ENCODE data around the gene LAX1. TPM values are rescaled to one million over a fixed set of nuclear protein-coding genes. Genes with fewer than 3 reads are reported as not detected.

LAX1 gene
- total and polyA plus RNA-seq, 2 of the 4 experiments (the other 2 are of a cell fraction): 0.03 TPM; not detected in 1

GRCh38 chr1:203795441-203796235 lies 30.7 kb downstream of the LAX1 start, which contains the start of the genes ZBED6 and ZC3H11A (continued):
- TF ChIP-seq USF2 (IDR thresholded peaks at IDR 0.05; ENCODE audit: low read depth, low read length): peak; percentile 99

- in situ Hi-C loops (cut with MboI; ENCODE audit: low sequenced_read_pairs) (no loop called here), intact Hi-C loops (cut with micrococcal nuclease) (loop anchor here (5.0 kb wide), 1 partner anchor 239 kb away; no protein-coding TSS in a partner anchor), dilution Hi-C loops (cut with HindIII; ENCODE audit: low sequenced_read_pairs, unreplicated experiment) (no loop called here)
- Histone ChIP-seq H3K9me3 (ENCODE audit: control insufficient read depth, insufficient read depth, low read length) (peaks cover 2% of the 10 kb centered on the region; the same call in 1 of the 2 replicates), H3K18ac (ENCODE audit: low read depth, low read length) (peak overlapping the region; percentile 72), H4K5ac (ENCODE audit: low read depth, low read length) (peak overlapping the region; percentile 24), H2AK9ac (replicated peaks; ENCODE audit: low read depth, low read length, poor library complexity) (peak overlapping the region; percentile 89), H3K36me3 (ENCODE audit: control insufficient read depth, insufficient read depth, low read length) (peaks cover 14% of the 10 kb centered on the region), H2BK20ac (ENCODE audit: low read depth, low read length) (peak overlapping the region; percentile 46; the same call in 1 of the 2 replicates), H3K27ac (ENCODE audit: insufficient read depth, low read length) (peak overlapping the region; percentile 81), H4K8ac (ENCODE audit: low read depth in 2 of 2, low read length in 2 of 2) (peak overlapping the region; percentile 35 to 86; a peak in 3 of 4 replicates), H2AFZ (replicated peaks; ENCODE audit: low read length, poor library complexity) (peak overlapping the region; percentile 72), H3K9ac (ENCODE audit: low read depth, low read length) (peak overlapping the region; percentile 85), H3K79me1 (ENCODE audit: low read depth in 1 of 2, low read length in 2 of 2) (peaks cover 10 to 44% of the 10 kb centered on the region in 2 experiments; a peak in 3 of 4 replicates), H2BK5ac (ENCODE audit: low read depth, low read length, poor library complexity, severe bottlenecking) (peak overlapping the region; percentile 83), H3K4me3 (ENCODE audit: insufficient read depth, low read depth, low read length) (peak overlapping the region; percentile 86), H4K91ac (ENCODE audit: insufficient read depth, low read depth, low read length) (peak overlapping the region; percentile 93), H4K20me1 (ENCODE audit: insufficient read depth, low read length) (peaks cover 47% of the 10 kb centered on the region), H3K4ac (ENCODE audit: low read depth, low read length) (peak overlapping the region; percentile 95), H3K14ac (replicated peaks; ENCODE audit: low read depth, low read length) (peak overlapping the region; percentile 100), H3K23ac (ENCODE audit: low read depth, low read length) (peak overlapping the region; percentile 91), H3K56ac (ENCODE audit: extremely low read depth, insufficient read depth, low read length) (peak overlapping the region; percentile 93), H2BK120ac (ENCODE audit: low read depth, low read length) (peak overlapping the region; percentile 87), H2BK15ac (ENCODE audit: low read depth, low read length) (no peak overlapping the region), H3K9me1 (ENCODE audit: insufficient read depth, low read length) (peaks cover 10% of the 10 kb centered on the region), H3K27me3 (ENCODE audit: control insufficient read depth, insufficient read depth, low read length) (no peaks in the 10 kb centered on the region), H3K4me1 (ENCODE audit: control insufficient read depth, insufficient read depth, low read length) (peaks cover 12% of the 10 kb centered on the region), H3K4me2 (ENCODE audit: low read depth, low read length) (peak overlapping the region; percentile 91), H2AK5ac (ENCODE audit: low read depth, low read length) (peak overlapping the region; percentile 92)
- WGBS, 2 experiments (ENCODE audit: extremely low coverage in 2 of 2, insufficient read length in 1 of 2): 0% methylated on average over 4 of the region's 12 CpGs; no CpG with 5 or more reads in 1 of the 2 experiments
- ATAC-seq (ENCODE audit: low read depth): peak; percentile 25
- no TSS peak for BruUV-seq (replicated peaks)
- CTCF ChIA-PET: no interaction called here
- DNase-seq: peak; percentile 26
- POLR2A ChIA-PET (ENCODE audit: unreplicated experiment): no interaction called here
- TF ChIP-seq RCOR1 (IDR thresholded peaks at IDR 0.05; ENCODE audit: insufficient replicate concordance, low read length): no peak
- TF ChIP-seq MXI1 (IDR thresholded peaks at IDR 0.05; ENCODE audit: borderline replicate concordance, low read depth, low read length): no peak
- no peak for TF ChIP-seq POLR2A (IDR thresholded peaks at IDR 0.05; ENCODE audit: low read depth, low read length)
- TF ChIP-seq FOS (IDR thresholded peaks at IDR 0.05; ENCODE audit: low read depth, low read length): no peak
- TF ChIP-seq MAZ (IDR thresholded peaks at IDR 0.05; ENCODE audit: borderline replicate concordance, low read depth, low read length): no peak
- TF ChIP-seq SMC3 (IDR thresholded peaks at IDR 0.05; ENCODE audit: low read depth, low read length): no peak
- no peak for TF ChIP-seq MAFK (IDR thresholded peaks at IDR 0.05; ENCODE audit: low read depth, low read length)
- no peak for TF ChIP-seq RFX5 (IDR thresholded peaks at IDR 0.05; ENCODE audit: low read depth, low read length)
- no peak for TF ChIP-seq NFE2L2 (IDR thresholded peaks at IDR 0.05; ENCODE audit: low read depth, low read length)
- TF ChIP-seq ELK1 (IDR thresholded peaks at IDR 0.05; ENCODE audit: borderline replicate concordance, low read depth, low read length): no peak
- no peak for TF ChIP-seq BHLHE40 (IDR thresholded peaks at IDR 0.05; ENCODE audit: low read depth, low read length)
- no peak for TF ChIP-seq CEBPB (IDR thresholded peaks at IDR 0.05; ENCODE audit: low read depth, low read length)
- TF ChIP-seq USF2 (IDR thresholded peaks at IDR 0.05; ENCODE audit: low read depth, low read length): no peak
These were observed 31.2 kb downstream of the LAX1 start for GRCh38 chr1:203796236-203796605.
